Stimulated activated CD4-positive, alpha-beta T cell treated with anti-CD3 and anti-CD28 coated beads, Interleukin-1b, Interleukin-23, amount 100 ng/mL, for 48 hours (primary cell): ENCODE results near the gene AKR1B1.

ENCODE experiments used
- DNase-seq: peaks from one replicate; pipeline ENCODE4 v3.0.0-alpha.2; 2020

AKR1B1 gene

GRCh38 chr7:134468475-134468874 is 9.6 kb upstream of the AKR1B1 start:
- no peak for DNase-seq

GRCh38 chr7:134468054-134468453 is 9.2 kb upstream of the AKR1B1 start:
- DNase-seq = no peak

GRCh38 chr7:134465491-134465890 is 6.6 kb upstream of the AKR1B1 start:
- no peak for DNase-seq

- DNase-seq = no peak
These were observed 5.6 kb upstream of the AKR1B1 start for GRCh38 chr7:134464496-134464895.

- DNase-seq = no peak
These were observed 4.9 kb upstream of the AKR1B1 start for GRCh38 chr7:134463751-134464150.

GRCh38 chr7:134462337-134462925 is 3.5 kb upstream of the AKR1B1 start:
- no peak for DNase-seq

GRCh38 chr7:134461916-134462315 is 3.0 kb upstream of the AKR1B1 start:
- DNase-seq = no peak

- DNase-seq = no peak
These were observed 1.1 kb upstream of the AKR1B1 start for GRCh38 chr7:134459981-134460380.

GRCh38 chr7:134458341-134458805 is 527 bp downstream of the AKR1B1 start:
- peak; percentile 44 for DNase-seq

GRCh38 chr7:134457210-134457609 is 1.7 kb downstream of the AKR1B1 start:
- DNase-seq = no peak

- no peak for DNase-seq
These were observed 4.6 kb downstream of the AKR1B1 start for GRCh38 chr7:134454277-134454676.

GRCh38 chr7:134453518-134453917 is 5.4 kb downstream of the AKR1B1 start:
- DNase-seq = no peak

GRCh38 chr7:134452991-134453473 is 5.9 kb downstream of the AKR1B1 start:
- DNase-seq = no peak

GRCh38 chr7:134452419-134452838 is 6.5 kb downstream of the AKR1B1 start:
- DNase-seq = no peak

GRCh38 chr7:134451656-134452055 is 7.2 kb downstream of the AKR1B1 start:
- no peak for DNase-seq

- no peak for DNase-seq
These were observed 8.5 kb downstream of the AKR1B1 start for GRCh38 chr7:134450294-134451000.

- DNase-seq = no peak
These were observed 9.2 kb downstream of the AKR1B1 start for GRCh38 chr7:134449680-134450079.

- no peak for DNase-seq
These were observed 10.3 kb downstream of the AKR1B1 start for GRCh38 chr7:134448356-134449229.

GRCh38 chr7:134447383-134447782 is 11.5 kb downstream of the AKR1B1 start:
- no peak for DNase-seq

GRCh38 chr7:134446923-134447322 is 12.0 kb downstream of the AKR1B1 start:
- no peak for DNase-seq

- DNase-seq = no peak
These were observed 12.5 kb downstream of the AKR1B1 start for GRCh38 chr7:134446446-134446845.

- DNase-seq = no peak
These were observed 14.0 kb downstream of the AKR1B1 start for GRCh38 chr7:134444961-134445315.

GRCh38 chr7:134444198-134444960 is 14.5 kb downstream of the AKR1B1 start:
- no peak for DNase-seq
